VCaP (cell line): ENCODE data around the gene ZBTB16.
A peak's percentile ranks its signal among the peaks of the same experiment; 100 is the strongest.

Source experiments
- H3K27ac ChIP-seq: fragments of 450-650 bp; 2 replicates; pipeline ENCODE4 v1.5.1; 2017
- TF ChIP-seq, protein P1 (sequence below): fragments of 450-650 bp; conservative IDR thresholded peaks from 2 replicates; pipeline ENCODE4 v1.5.1; 2017; ENCODE audit warnings: mild to moderate bottlenecking, moderate library complexity

The ZBTB16 gene

DNA sequence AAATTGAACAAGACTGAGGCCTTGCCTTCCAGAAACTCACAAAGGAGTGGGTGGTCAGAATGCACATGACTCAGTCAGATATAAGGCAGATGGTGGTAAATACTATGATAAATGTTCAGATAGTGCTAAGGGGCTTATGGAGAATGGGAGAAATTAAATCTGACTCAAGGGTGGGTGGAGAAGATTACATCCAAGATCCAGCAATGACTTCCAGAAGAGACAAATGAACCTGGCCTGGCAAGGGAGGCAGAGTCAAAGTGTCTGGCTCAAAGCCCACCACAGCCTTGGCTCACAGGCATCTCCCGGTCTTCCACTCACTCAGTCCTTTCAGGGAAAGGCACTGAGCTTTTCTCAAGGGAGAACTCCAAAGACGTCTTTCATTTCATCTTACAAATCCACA, 6.1 kb upstream of the ZBTB16 start:
- TF ChIP-seq, protein P1, sequence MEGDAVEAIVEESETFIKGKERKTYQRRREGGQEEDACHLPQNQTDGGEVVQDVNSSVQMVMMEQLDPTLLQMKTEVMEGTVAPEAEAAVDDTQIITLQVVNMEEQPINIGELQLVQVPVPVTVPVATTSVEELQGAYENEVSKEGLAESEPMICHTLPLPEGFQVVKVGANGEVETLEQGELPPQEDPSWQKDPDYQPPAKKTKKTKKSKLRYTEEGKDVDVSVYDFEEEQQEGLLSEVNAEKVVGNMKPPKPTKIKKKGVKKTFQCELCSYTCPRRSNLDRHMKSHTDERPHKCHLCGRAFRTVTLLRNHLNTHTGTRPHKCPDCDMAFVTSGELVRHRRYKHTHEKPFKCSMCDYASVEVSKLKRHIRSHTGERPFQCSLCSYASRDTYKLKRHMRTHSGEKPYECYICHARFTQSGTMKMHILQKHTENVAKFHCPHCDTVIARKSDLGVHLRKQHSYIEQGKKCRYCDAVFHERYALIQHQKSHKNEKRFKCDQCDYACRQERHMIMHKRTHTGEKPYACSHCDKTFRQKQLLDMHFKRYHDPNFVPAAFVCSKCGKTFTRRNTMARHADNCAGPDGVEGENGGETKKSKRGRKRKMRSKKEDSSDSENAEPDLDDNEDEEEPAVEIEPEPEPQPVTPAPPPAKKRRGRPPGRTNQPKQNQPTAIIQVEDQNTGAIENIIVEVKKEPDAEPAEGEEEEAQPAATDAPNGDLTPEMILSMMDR = no peak

GRCh38 chr11:114054806-114055205, 4.7 kb upstream of the ZBTB16 start:
- TF ChIP-seq, protein P1 = no peak

More for the DNA sequence above, 6.1 kb upstream of the ZBTB16 start:
- H3K27ac ChIP-seq = no peak overlapping the region

GRCh38 chr11:114056409-114056808, 3.1 kb upstream of the ZBTB16 start:
- peak overlapping the region; percentile 99 for H3K27ac ChIP-seq
- TF ChIP-seq, protein P1 = no peak

More at GRCh38 chr11:114054806-114055205, 4.7 kb upstream of the ZBTB16 start:
- H3K27ac ChIP-seq = no peak overlapping the region

GRCh38 chr11:114057147-114057546, 2.4 kb upstream of the ZBTB16 start:
- TF ChIP-seq, protein P1 = no peak

GRCh38 chr11:114057605-114058004, 1.9 kb upstream of the ZBTB16 start:
- peak overlapping the region; percentile 99 for H3K27ac ChIP-seq
- TF ChIP-seq, protein P1 = no peak

More at GRCh38 chr11:114057147-114057546, 2.4 kb upstream of the ZBTB16 start:
- peak overlapping the region; percentile 99 for H3K27ac ChIP-seq

GRCh38 chr11:114058026-114058706, 1.3 kb upstream of the ZBTB16 start:
- TF ChIP-seq, protein P1 = no peak

DNA sequence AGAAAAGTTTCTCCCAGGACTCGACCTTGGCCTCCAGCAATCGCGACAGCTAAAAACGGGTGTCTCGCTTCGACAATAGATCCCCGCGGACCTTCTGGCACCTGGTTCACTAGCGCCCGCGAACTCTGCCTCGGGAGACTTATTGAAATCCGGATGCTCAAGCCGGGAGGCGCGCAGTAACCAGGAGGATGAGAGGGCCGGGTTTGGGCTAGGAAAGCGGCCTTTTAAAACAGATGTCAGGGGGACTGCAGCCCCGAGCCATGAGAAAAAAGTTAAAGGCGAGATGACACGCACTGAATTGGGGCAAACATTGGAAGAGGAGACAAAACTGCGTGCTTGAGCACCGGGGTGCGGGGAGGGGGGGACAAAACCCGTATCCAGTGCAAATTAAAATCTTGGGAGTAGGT, 637 bp upstream of the ZBTB16 start:
- TF ChIP-seq, protein P1 = no peak
- H3K27ac ChIP-seq = peak overlapping the region; percentile 99

More at GRCh38 chr11:114058026-114058706, 1.3 kb upstream of the ZBTB16 start:
- H3K27ac ChIP-seq = peak overlapping the region; percentile 99
